Measurements from ENCODE around the gene VSIG4.

- no peak for TF ChIP-seq TARDBP (IDR thresholded peaks at IDR 0.05; ENCODE audit: borderline replicate concordance)
- no peak for TF ChIP-seq MYB (IDR thresholded peaks at IDR 0.05; ENCODE audit: borderline replicate concordance, low read depth, low read length)
- TF ChIP-seq SMC3 (IDR thresholded peaks at IDR 0.05; ENCODE audit: borderline replicate concordance, low read length): no peak
- no peak for TF ChIP-seq CTCF (IDR thresholded peaks at IDR 0.05 in 2 of 3, conservative IDR thresholded peaks at IDR 0.05 in 1 of 3; ENCODE audit: control insufficient read depth in 2 of 3, extremely low read depth in 1 of 3, insufficient read depth in 1 of 3, low read depth in 3 of 3, low read length in 3 of 3)
- TF ChIP-seq YY1 (IDR thresholded peaks at IDR 0.05; ENCODE audit: low read depth, low read length): no peak
- TF ChIP-seq JUND (IDR thresholded peaks at IDR 0.05; ENCODE audit: low read depth, low read length): no peak
- TF ChIP-seq ZNF274 (IDR thresholded peaks at IDR 0.05; ENCODE audit: insufficient read depth, insufficient read length): no peak
Measured at GRCh38 chrX:66071126-66071525, 31.2 kb upstream of the VSIG4 start.

Measured in GM12878 (cell line).